Activated CD4-positive, alpha-beta T cell treated with anti-CD3 and anti-CD28 coated beads, Interleukin-2, amount 10 ng/mL, durations not matched to agents 7 days and 5 days (primary cell): ENCODE measurements around the gene CGRRF1. TPM values are rescaled to one million over a fixed set of nuclear protein-coding genes. Genes with fewer than 3 reads are reported as not detected.

ENCODE experiments used
- CTCF ChIA-PET: fragments of 350-600 bp; sonication (Branson Sonifier 250); formaldehyde crosslinking; loops from one replicate; lab custom pipeline; 2021; ENCODE audit warnings: antibody characterized with exemption; lab: Charles Lee
- POLR2A ChIA-PET: fragments of 350-600 bp; sonication (Branson Sonifier 250); formaldehyde crosslinking; loops from one replicate; lab custom pipeline; 2021; ENCODE audit warnings: antibody characterized with exemption; lab: Charles Lee
- DNase-seq: peaks from one replicate; pipeline ENCODE4 v3.0.0-alpha.2; 2020
- H3K27ac Mint-ChIP-seq: one replicate; pipeline ENCODE4 v1.8.0; 2021; ENCODE audit warnings: mild to moderate bottlenecking, moderate library complexity, mixed read lengths
- H3K27me3 Mint-ChIP-seq: one replicate; pipeline ENCODE4 v1.8.0; 2021; ENCODE audit warnings: mixed read lengths
- H3K36me3 Mint-ChIP-seq: one replicate; pipeline ENCODE4 v1.8.0; 2021; ENCODE audit warnings: low read depth, mixed read lengths
- H3K4me1 Mint-ChIP-seq: one replicate; pipeline ENCODE4 v1.8.0; 2021; ENCODE audit warnings: mixed read lengths
- H3K4me3 Mint-ChIP-seq: one replicate; pipeline ENCODE4 v1.8.0; 2021; ENCODE audit warnings: mild to moderate bottlenecking, moderate library complexity, mixed read lengths
- H3K9me3 Mint-ChIP-seq: one replicate; pipeline ENCODE4 v1.8.0; 2021; ENCODE audit warnings: mixed read lengths
- total RNA-seq, 2 experiments: library from RNA; stranded (reverse); gene quantifications; one replicate each; pipeline ENCODE4 v1.2.3, GENCODE V29; 2021

The CGRRF1 gene
- total RNA-seq, result 1 to 10 TPM; 9.6 to 9.7 TPM

GRCh38 chr14:54509546-54510501 is at the start of gene CGRRF1:
Gene CGRRF1 (plus strand): TSS chr14:54509906. CDS start chr14:54509960, 54 bp downstream.
- H3K36me3 Mint-ChIP-seq, result peaks cover 11% of the 10 kb centered on the region
- peaks cover 33% of the 10 kb centered on the region for H3K4me1 Mint-ChIP-seq
- DNase-seq, result peak; percentile 95
- peaks cover 7% of the 10 kb centered on the region for H3K27me3 Mint-ChIP-seq
- H3K4me3 Mint-ChIP-seq, result peak within 1 kb of the TSS; percentile 92
- no peaks in the 10 kb centered on the region for H3K9me3 Mint-ChIP-seq
- CTCF ChIA-PET, result interaction anchor here (0.7 to 3.3 kb wide), 13 partner anchors 9 to 264 kb away, joined by 3 to 13 read pairs (median 3); no protein-coding TSS in a partner anchor
- H3K27ac Mint-ChIP-seq, result peak within 1 kb of the TSS; percentile 89
- POLR2A ChIA-PET, result interaction anchor here (0.9 kb wide), 1 partner anchor 21 kb away, joined by 4 read pairs; the partner anchor contains the start of gene GMFB

- DNase-seq, result no peak
- H3K27ac Mint-ChIP-seq, result no peak overlapping the region
Observed at GRCh38 chr14:54462048-54462447, 47.7 kb upstream of the CGRRF1 start.

DNA sequence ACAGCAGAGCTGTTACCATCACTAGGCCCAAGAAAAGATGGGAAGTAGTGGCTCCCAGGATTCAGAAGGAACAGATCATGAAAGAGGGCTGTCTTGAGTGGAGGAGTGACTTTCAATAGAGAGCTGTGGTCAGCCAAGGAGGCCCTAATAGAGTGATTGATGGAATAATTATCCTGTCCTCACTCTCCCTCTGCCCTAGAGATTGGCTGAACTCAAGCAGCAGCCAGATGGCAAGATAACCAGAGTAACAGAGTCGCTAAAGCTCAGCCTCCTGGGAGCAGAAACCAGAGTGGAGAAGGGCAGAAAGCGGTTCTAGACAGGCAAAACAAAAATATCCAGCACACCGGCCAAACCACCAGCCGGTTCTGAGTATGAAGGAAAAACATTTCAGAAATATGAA is 44.1 kb upstream of the CGRRF1 start:
- no peak overlapping the region for H3K4me3 Mint-ChIP-seq
- peaks cover 12% of the 10 kb centered on the region for H3K9me3 Mint-ChIP-seq
- CTCF ChIA-PET, result interaction anchor here (1.4 kb wide), 1 partner anchor 44 kb away, joined by 5 read pairs; the partner anchor contains the start of gene CGRRF1
- POLR2A ChIA-PET, result no interaction called here
- H3K36me3 Mint-ChIP-seq, result peaks cover 12% of the 10 kb centered on the region
- no peak for DNase-seq
- H3K27ac Mint-ChIP-seq, result no peak overlapping the region
- H3K27me3 Mint-ChIP-seq, result no peaks in the 10 kb centered on the region
- H3K4me1 Mint-ChIP-seq, result no peaks in the 10 kb centered on the region

More at GRCh38 chr14:54462048-54462447, 47.7 kb upstream of the CGRRF1 start:
- H3K4me1 Mint-ChIP-seq, result no peaks in the 10 kb centered on the region
- ChIA-PET CTCF (interaction anchor here (1.5 kb wide), 1 partner anchor 10 kb away, joined by 3 read pairs; no protein-coding TSS in a partner anchor), POLR2A (no interaction called here)
- H3K4me3 Mint-ChIP-seq, result no peak overlapping the region
- H3K27me3 Mint-ChIP-seq, result no peaks in the 10 kb centered on the region
- peaks cover 2% of the 10 kb centered on the region for H3K36me3 Mint-ChIP-seq
- peaks cover 11% of the 10 kb centered on the region for H3K9me3 Mint-ChIP-seq

DNA sequence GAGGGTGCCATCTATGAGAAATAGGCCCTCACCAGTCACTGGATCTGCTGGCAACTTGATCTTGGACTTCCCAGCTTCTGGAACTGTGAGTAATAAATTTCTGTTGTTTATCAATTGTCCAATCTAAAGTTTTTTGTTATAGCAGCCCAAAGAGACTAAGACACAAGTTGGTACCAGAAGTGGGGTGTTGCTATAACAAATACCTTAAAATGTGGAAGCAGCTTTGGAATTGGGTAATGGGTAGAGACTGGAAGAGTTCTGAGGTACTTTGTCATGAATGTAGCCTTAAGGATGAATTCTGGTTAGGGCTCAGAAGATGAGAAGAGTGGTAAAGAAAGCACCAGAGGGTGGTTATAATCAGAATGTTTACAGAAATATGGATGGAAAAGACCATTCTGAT is 42.4 kb upstream of the CGRRF1 start:
- CTCF ChIA-PET, result no interaction called here
- Mint-ChIP-seq H3K36me3 (peaks cover 12% of the 10 kb centered on the region), H3K9me3 (peaks cover 12% of the 10 kb centered on the region), H3K4me3 (no peak overlapping the region), H3K27ac (no peak overlapping the region), H3K4me1 (no peaks in the 10 kb centered on the region), H3K27me3 (no peaks in the 10 kb centered on the region)
- POLR2A ChIA-PET, result no interaction called here
- DNase-seq, result no peak

GRCh38 chr14:54470701-54471100 is 39.0 kb upstream of the CGRRF1 start:
- H3K36me3 Mint-ChIP-seq, result peaks cover 23% of the 10 kb centered on the region
- no peaks in the 10 kb centered on the region for H3K27me3 Mint-ChIP-seq
- no peak overlapping the region for H3K4me3 Mint-ChIP-seq
- DNase-seq, result no peak
- ChIA-PET CTCF (interaction anchor here (1.3 kb wide), 1 partner anchor 302 kb away, joined by 4 read pairs; no protein-coding TSS in a partner anchor), POLR2A (no interaction called here)
- no peaks in the 10 kb centered on the region for H3K4me1 Mint-ChIP-seq
- H3K27ac Mint-ChIP-seq, result no peak overlapping the region
- H3K9me3 Mint-ChIP-seq, result peaks cover 12% of the 10 kb centered on the region

DNA sequence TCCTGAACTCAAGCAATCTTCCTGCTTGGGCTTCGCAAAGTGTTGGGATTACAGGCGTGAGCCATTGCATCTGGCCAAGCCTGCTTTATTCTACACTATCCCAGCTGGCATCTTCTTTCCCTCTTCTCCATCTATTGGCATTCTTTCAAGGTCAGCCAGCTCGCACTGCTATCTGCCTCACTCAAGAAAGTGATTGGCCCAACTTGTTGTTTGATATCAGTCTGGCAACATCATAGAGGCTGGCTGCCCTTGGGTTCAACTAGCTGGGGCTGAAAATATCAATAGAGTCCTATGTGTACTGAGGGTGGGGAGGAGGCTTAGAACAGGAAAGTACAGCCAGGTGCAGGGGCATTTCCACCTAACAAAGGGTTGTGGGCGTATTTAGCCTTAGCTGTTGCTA is 38.1 kb upstream of the CGRRF1 start:
- Mint-ChIP-seq H3K36me3 (peaks cover 27% of the 10 kb centered on the region), H3K4me3 (no peak overlapping the region), H3K4me1 (no peaks in the 10 kb centered on the region), H3K9me3 (peaks cover 11% of the 10 kb centered on the region), H3K27ac (no peak overlapping the region), H3K27me3 (no peaks in the 10 kb centered on the region)
- no peak for DNase-seq
- ChIA-PET POLR2A (no interaction called here), CTCF (interaction anchor here (1.1 to 1.5 kb wide), 2 partner anchors 12 to 17 kb away, joined by 3 read pairs; partner anchors contain the start of gene GMFB)

GRCh38 chr14:54472315-54472714 is 37.4 kb upstream of the CGRRF1 start:
- Mint-ChIP-seq H3K4me1 (no peaks in the 10 kb centered on the region), H3K9me3 (peaks cover 8% of the 10 kb centered on the region), H3K27me3 (no peaks in the 10 kb centered on the region), H3K27ac (no peak overlapping the region), H3K36me3 (peaks cover 30% of the 10 kb centered on the region), H3K4me3 (no peak overlapping the region)
- ChIA-PET POLR2A (no interaction called here), CTCF (interaction anchor here (1.0 to 1.5 kb wide), 4 partner anchors 11 to 18 kb away, joined by 3 read pairs; partner anchors contain the start of gene GMFB)
- DNase-seq, result no peak

DNA sequence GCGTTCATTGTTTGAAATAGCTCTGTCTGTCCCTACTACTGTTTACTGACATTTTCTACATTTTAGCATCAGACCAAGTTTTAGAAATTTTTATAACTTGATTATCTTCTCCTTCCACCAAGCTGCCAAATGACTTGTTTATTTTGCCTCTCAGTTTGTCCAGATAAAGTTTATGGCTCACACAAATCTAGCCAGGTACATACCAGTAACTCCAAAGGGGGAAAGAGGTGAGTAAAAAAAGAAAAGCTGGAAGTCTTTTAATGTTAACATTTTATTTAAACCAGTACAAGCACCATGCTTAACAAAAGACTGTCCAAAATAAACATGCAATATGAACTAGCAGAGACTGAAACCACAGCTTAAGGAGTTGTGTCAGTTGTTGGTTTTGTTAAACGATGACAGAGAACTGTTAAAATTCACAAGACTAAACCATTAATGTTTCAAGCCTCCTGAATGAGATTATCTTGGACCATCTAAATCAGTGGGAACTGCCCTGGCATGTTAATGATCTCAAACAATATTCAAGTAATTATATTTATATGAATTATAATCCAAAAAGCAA is 35.4 kb upstream of the CGRRF1 start:
- peaks cover 36% of the 10 kb centered on the region for H3K36me3 Mint-ChIP-seq
- H3K9me3 Mint-ChIP-seq, result no peaks in the 10 kb centered on the region
- POLR2A ChIA-PET, result no interaction called here
- CTCF ChIA-PET, result interaction anchor here (0.9 to 1.0 kb wide), 2 partner anchors 18 to 23 kb away, joined by 3 to 4 read pairs; no protein-coding TSS in a partner anchor
- H3K27me3 Mint-ChIP-seq, result no peaks in the 10 kb centered on the region
- no peak for DNase-seq
- H3K27ac Mint-ChIP-seq, result no peak overlapping the region
- H3K4me3 Mint-ChIP-seq, result no peak overlapping the region
- no peaks in the 10 kb centered on the region for H3K4me1 Mint-ChIP-seq

GRCh38 chr14:54475187-54475899 is 34.4 kb upstream of the CGRRF1 start:
- POLR2A ChIA-PET, result no interaction called here
- no peak for DNase-seq
- no peak overlapping the region for H3K27ac Mint-ChIP-seq
- H3K9me3 Mint-ChIP-seq, result no peaks in the 10 kb centered on the region
- no peak overlapping the region for H3K4me3 Mint-ChIP-seq
- no peaks in the 10 kb centered on the region for H3K27me3 Mint-ChIP-seq
- H3K4me1 Mint-ChIP-seq, result no peaks in the 10 kb centered on the region
- CTCF ChIA-PET, result no interaction called here
- peaks cover 37% of the 10 kb centered on the region for H3K36me3 Mint-ChIP-seq

GRCh38 chr14:54475911-54476310 is 33.8 kb upstream of the CGRRF1 start:
- H3K4me1 Mint-ChIP-seq, result no peaks in the 10 kb centered on the region
- CTCF ChIA-PET, result no interaction called here
- no peak for DNase-seq
- no peaks in the 10 kb centered on the region for H3K27me3 Mint-ChIP-seq
- H3K4me3 Mint-ChIP-seq, result no peak overlapping the region
- POLR2A ChIA-PET, result no interaction called here
- no peak overlapping the region for H3K27ac Mint-ChIP-seq
- no peaks in the 10 kb centered on the region for H3K9me3 Mint-ChIP-seq
- peaks cover 37% of the 10 kb centered on the region for H3K36me3 Mint-ChIP-seq

DNA sequence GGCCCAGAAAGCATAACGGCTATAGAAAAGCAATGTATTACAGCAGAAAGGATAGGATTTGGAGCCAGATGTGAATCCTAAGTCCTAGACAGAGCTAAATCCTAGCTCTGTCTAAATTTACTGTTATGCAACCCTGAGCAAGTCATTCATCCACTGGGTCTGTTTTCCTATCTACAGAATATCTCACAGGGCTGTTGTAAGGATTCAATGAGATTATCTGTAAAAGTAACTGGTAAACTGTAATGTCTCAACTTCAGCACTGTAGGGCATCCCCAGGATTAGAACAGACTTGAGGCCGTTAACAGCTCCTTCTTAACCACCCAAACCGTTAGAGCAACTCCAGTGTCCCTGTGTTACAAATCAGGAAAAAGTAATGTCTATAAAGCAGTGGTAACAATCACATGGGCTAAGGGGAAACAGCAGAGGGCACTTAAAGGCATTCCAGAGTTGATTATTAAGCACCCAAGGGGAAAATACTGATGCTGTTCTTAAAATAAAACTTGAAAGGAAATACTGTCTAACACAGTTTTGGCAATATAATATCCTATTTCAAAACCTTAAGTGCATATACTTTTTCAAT is 31.0 kb upstream of the CGRRF1 start:
- H3K9me3 Mint-ChIP-seq, result no peaks in the 10 kb centered on the region
- DNase-seq, result no peak
- CTCF ChIA-PET, result no interaction called here
- peaks cover 50% of the 10 kb centered on the region for H3K36me3 Mint-ChIP-seq
- H3K27ac Mint-ChIP-seq, result no peak overlapping the region
- POLR2A ChIA-PET, result no interaction called here
- H3K4me1 Mint-ChIP-seq, result peaks cover 10% of the 10 kb centered on the region
- no peaks in the 10 kb centered on the region for H3K27me3 Mint-ChIP-seq
- no peak overlapping the region for H3K4me3 Mint-ChIP-seq
